ENCODE results near the gene NPAS2. TPM values are rescaled to one million over a fixed set of nuclear protein-coding genes. Genes with fewer than 3 reads are reported as not detected.

The NPAS2 gene
- total and polyA plus RNA-seq, 2 experiments from 2014 or later: 0.55 to 0.89 TPM

DNA sequence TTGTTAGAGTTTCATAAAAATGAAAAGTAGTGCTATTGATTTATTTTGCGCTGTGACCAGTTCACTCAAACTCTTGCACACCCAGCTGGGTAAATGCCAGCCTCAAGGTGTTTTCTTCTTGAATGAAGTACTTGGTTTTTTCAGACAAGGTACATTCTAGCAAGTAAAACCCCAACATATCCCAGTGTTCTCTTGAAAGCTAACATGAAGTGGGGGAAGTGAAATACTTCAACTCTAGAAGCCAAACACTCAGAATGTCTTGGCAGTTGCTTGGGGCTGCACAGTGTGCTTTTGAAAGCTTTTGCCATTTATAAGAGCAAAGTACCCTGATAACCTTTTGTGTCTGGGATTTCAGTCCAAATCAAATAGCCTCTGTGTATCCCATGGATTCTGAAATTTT, 13.4 kb downstream of the NPAS2 start:
- Histone ChIP-seq H3K36me3 (no peaks in the 10 kb centered on the region), H3K27me3 (no peaks in the 10 kb centered on the region), H3K4me3 (no peak overlapping the region), H3K4me1 (ENCODE audit: low read depth) (peaks cover 5% of the 10 kb centered on the region), H3K27ac (no peak overlapping the region), H3K9me3 (ENCODE audit: low read depth) (no peaks in the 10 kb centered on the region)
- no peak for TF ChIP-seq CTCF (IDR thresholded peaks at IDR 0.05; ENCODE audit: low read depth, low read length)
- no peak for DNase-seq (ENCODE audit: low read depth in 1 of 2, low spot score in 1 of 2)

GRCh38 chr2:100834221-100834620, 14.3 kb downstream of the NPAS2 start:
- no peak overlapping the region for H3K4me3 ChIP-seq
- H3K27ac ChIP-seq: no peak overlapping the region
- TF ChIP-seq CTCF (IDR thresholded peaks at IDR 0.05; ENCODE audit: low read depth, low read length): no peak
- peaks cover 5% of the 10 kb centered on the region for H3K4me1 ChIP-seq (ENCODE audit: low read depth)
- no peak for DNase-seq (ENCODE audit: low read depth in 1 of 2, low spot score in 1 of 2)
- H3K27me3 ChIP-seq: no peaks in the 10 kb centered on the region
- H3K9me3 ChIP-seq (ENCODE audit: low read depth): no peaks in the 10 kb centered on the region
- H3K36me3 ChIP-seq: no peaks in the 10 kb centered on the region

DNA sequence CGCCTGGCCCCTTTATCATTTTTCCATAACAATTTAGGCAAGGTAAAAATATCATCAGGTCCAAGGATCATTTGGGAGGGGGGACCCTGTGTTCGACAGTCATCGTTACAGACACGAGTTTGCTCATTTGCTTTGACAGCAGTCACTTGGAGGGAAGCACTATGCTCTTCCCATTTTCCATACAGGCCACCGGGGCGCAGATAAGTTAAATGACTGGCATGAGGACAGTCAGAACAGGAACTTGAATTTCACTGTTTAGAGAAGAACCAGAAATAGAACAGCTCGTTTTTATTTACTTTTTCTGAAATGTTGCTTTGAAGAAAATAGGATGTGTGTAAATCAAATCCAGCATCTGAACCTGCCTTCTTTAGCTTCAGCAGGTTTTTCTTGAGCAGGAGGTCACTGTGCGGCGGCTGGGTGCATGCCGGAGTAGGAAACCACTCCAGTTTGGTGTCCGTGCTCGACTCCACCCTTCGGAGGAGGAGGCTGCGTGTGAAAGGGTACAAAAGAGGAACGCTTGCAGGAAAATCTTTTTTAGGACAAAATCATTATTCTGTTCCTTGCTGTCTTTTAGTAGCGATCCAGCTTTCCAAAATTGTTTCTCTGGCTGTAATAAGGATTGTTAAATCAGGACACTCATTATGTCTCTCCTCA, 15.2 kb downstream of the NPAS2 start:
- DNase-seq (ENCODE audit: low read depth in 1 of 2, low spot score in 1 of 2): no peak
- no peaks in the 10 kb centered on the region for H3K36me3 ChIP-seq
- no peak overlapping the region for H3K27ac ChIP-seq
- peaks cover 5% of the 10 kb centered on the region for H3K4me1 ChIP-seq (ENCODE audit: low read depth)
- H3K4me3 ChIP-seq: no peak overlapping the region
- no peaks in the 10 kb centered on the region for H3K9me3 ChIP-seq (ENCODE audit: low read depth)
- TF ChIP-seq CTCF (IDR thresholded peaks at IDR 0.05; ENCODE audit: low read depth, low read length): no peak
- no peaks in the 10 kb centered on the region for H3K27me3 ChIP-seq

- Histone ChIP-seq H3K27ac (no peak overlapping the region), H3K4me3 (no peak overlapping the region), H3K9me3 (ENCODE audit: low read depth) (no peaks in the 10 kb centered on the region), H3K4me1 (ENCODE audit: low read depth) (no peaks in the 10 kb centered on the region), H3K36me3 (no peaks in the 10 kb centered on the region), H3K27me3 (no peaks in the 10 kb centered on the region)
- DNase-seq (ENCODE audit: low read depth in 1 of 2, low spot score in 1 of 2): no peak
- TF ChIP-seq CTCF (IDR thresholded peaks at IDR 0.05; ENCODE audit: low read depth, low read length): no peak
Measured at GRCh38 chr2:100840519-100840918, 20.6 kb downstream of the NPAS2 start.

GRCh38 chr2:100842241-100842922, 22.4 kb downstream of the NPAS2 start:
- no peak for DNase-seq (ENCODE audit: low read depth in 1 of 2, low spot score in 1 of 2)
- H3K27ac ChIP-seq: no peak overlapping the region
- no peak for TF ChIP-seq CTCF (IDR thresholded peaks at IDR 0.05; ENCODE audit: low read depth, low read length)

More at GRCh38 chr2:100842241-100842922, 22.4 kb downstream of the NPAS2 start:
- Histone ChIP-seq H3K36me3 (no peaks in the 10 kb centered on the region), H3K27me3 (no peaks in the 10 kb centered on the region), H3K4me1 (ENCODE audit: low read depth) (no peaks in the 10 kb centered on the region), H3K9me3 (ENCODE audit: low read depth) (no peaks in the 10 kb centered on the region), H3K4me3 (no peak overlapping the region)

All from cardiac muscle cell (in vitro differentiated cells and primary cell).